GM12892 (cell line): ENCODE results near the gene REXO5.

Experiments
- POLR2A ChIP-seq: IDR thresholded peaks from 2 replicates; pipeline ENCODE4 v1.6.1; 2011; ENCODE audit warnings: low read depth, low read length, control low read depth
- POLR2AphosphoS5 ChIP-seq: IDR thresholded peaks from 2 replicates; pipeline ENCODE4 v1.6.1; 2011; ENCODE audit warnings: low read depth, low read length, control low read depth

DNA sequence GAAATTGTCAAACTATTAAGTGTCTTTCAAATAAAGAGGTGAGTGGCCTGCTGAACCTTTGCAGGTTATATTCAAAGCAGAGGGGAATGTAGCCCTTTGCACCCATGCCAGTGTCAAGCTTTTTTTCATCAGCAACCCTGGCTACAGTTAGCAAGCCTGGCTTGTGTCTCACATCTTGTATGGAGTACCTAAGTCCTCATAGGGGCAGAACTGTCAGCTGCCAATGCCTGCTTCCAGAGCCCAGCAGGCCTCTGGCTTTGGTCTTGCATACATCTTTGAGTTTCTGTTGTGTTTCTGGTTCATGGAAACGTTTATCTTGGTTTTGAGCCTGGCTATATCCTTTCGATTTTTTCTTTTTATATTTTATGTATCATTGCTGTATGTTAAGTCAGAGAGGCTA, 26.8 kb downstream of the REXO5 start:
- TF ChIP-seq POLR2AphosphoS5 (no peak), POLR2A (no peak)
